ENCODE results near the gene PLXDC1. TPM values are rescaled to one million over a fixed set of nuclear protein-coding genes. Genes with fewer than 3 reads are reported as not detected.
"Not testable (repeated sequence)": the region's sequence is repeated elsewhere in the genome, so short reads cannot be mapped to it uniquely, and the experiment has no call there.

PLXDC1 gene
- total and polyA plus RNA-seq, 10 donors: 2.9 to 11.2 (median 4.5) TPM

GRCh38 chr17:39051001-39051585 is 100.3 kb downstream of the PLXDC1 start:
- Histone ChIP-seq H3K4me3 (no peak overlapping the region), H3K27me3 (replicated peaks in 1 of 7) (peaks cover 0 to 8% (median 0%) of the 10 kb centered on the region in 7 donors), H3K27ac (no peak overlapping the region), H3K9me3 (peaks cover 11 to 30% (median 26%) of the 10 kb centered on the region in 8 donors), H3K36me3 (no peaks in the 10 kb centered on the region), H3K4me1 (peaks cover 0 to under 1% (median 0%) of the 10 kb centered on the region in 6 donors)
- intact Hi-C loops (cut with DNase I; ENCODE audit: low total_unique reads): no loop called here
- no peak for DNase-seq
- 71 to 90% (median 81%) methylated on average over 12 of the region's 12 CpGs for WGBS, 5 donors
- no peak for TF ChIP-seq POLR2AphosphoS5 (IDR thresholded peaks at IDR 0.05)
- TF ChIP-seq POLR2A (IDR thresholded peaks at IDR 0.05): no peak
- TF ChIP-seq CTCF (IDR thresholded peaks at IDR 0.05 in 8 of 11, conservative IDR thresholded peaks at IDR 0.05 in 3 of 11): no peak

- TF ChIP-seq POLR2AphosphoS5 (IDR thresholded peaks at IDR 0.05) (no peak), POLR2A (IDR thresholded peaks at IDR 0.05) (no peak), CTCF (IDR thresholded peaks at IDR 0.05 in 8 of 11, conservative IDR thresholded peaks at IDR 0.05 in 3 of 11) (no peak)
- DNase-seq: no peak
- Histone ChIP-seq H3K4me3 (no peak overlapping the region), H3K4me1 (no peaks in the 10 kb centered on the region), H3K36me3 (no peaks in the 10 kb centered on the region), H3K9me3 (peaks cover 11 to 41% (median 34%) of the 10 kb centered on the region in 8 donors), H3K27ac (no peak overlapping the region), H3K27me3 (replicated peaks in 1 of 7) (peaks cover 0 to 3% (median 0%) of the 10 kb centered on the region in 7 donors)
- intact Hi-C loops (cut with DNase I; ENCODE audit: low total_unique reads): no loop called here
- 86 to 89% (median 87%) methylated on average over 14 to 16 of the region's 16 CpGs for WGBS, 5 donors
Measured at GRCh38 chr17:39045948-39046679, 105.3 kb downstream of the PLXDC1 start.

GRCh38 chr17:39036009-39036408 is 115.4 kb downstream of the PLXDC1 start:
- DNase-seq: no peak
- no peak for TF ChIP-seq CTCF (IDR thresholded peaks at IDR 0.05 in 8 of 11, conservative IDR thresholded peaks at IDR 0.05 in 3 of 11)
- no peak for TF ChIP-seq POLR2A (IDR thresholded peaks at IDR 0.05)
- no peak for TF ChIP-seq POLR2AphosphoS5 (IDR thresholded peaks at IDR 0.05)
- Histone ChIP-seq H3K4me3 (no peak overlapping the region), H3K27me3 (replicated peaks in 1 of 7) (peaks cover 0 to 6% (median 3%) of the 10 kb centered on the region in 7 donors), H3K9me3 (no peaks in the 10 kb centered on the region), H3K27ac (no peak overlapping the region), H3K4me1 (no peaks in the 10 kb centered on the region), H3K36me3 (no peaks in the 10 kb centered on the region)
- WGBS, 5 donors: 64 to 81% (median 75%) methylated on average over 2 of the region's 2 CpGs
- intact Hi-C loops (cut with DNase I; ENCODE audit: low total_unique reads): no loop called here

- DNase-seq; intact Hi-C loops (cut with DNase I; ENCODE audit: low total_unique reads); H3K4me3 ChIP-seq; H3K27me3 ChIP-seq (replicated peaks in 1 of 7); H3K36me3 ChIP-seq; H3K27ac ChIP-seq; H3K4me1 ChIP-seq; H3K9me3 ChIP-seq: not testable (repeated sequence)
- WGBS, 5 donors: 78 to 93% (median 86%) methylated on average over 16 of the region's 16 CpGs
Measured at GRCh38 chr17:39035578-39035977, 115.9 kb downstream of the PLXDC1 start.
